Iris pigment epithelial cell (primary cell): ENCODE data around the gene MIER2.
"Not testable (repeated sequence)": the region's sequence is repeated elsewhere in the genome, so short reads cannot be mapped to it uniquely, and the experiment has no call there.

Experiments used
- DNase-seq: peaks from one replicate; pipeline ENCODE4 v3.0.0-alpha.2; 2011; ENCODE audit warnings: low read depth

Gene MIER2, protein sequence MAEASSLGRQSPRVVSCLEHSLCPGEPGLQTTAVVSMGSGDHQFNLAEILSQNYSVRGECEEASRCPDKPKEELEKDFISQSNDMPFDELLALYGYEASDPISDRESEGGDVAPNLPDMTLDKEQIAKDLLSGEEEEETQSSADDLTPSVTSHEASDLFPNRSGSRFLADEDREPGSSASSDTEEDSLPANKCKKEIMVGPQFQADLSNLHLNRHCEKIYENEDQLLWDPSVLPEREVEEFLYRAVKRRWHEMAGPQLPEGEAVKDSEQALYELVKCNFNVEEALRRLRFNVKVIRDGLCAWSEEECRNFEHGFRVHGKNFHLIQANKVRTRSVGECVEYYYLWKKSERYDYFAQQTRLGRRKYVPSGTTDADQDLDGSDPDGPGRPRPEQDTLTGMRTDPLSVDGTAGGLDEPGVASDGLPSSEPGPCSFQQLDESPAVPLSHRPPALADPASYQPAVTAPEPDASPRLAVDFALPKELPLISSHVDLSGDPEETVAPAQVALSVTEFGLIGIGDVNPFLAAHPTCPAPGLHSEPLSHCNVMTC

GRCh38 chr19:344625-345319, at the start of gene MIER2:
TSS of gene MIER2 (minus strand) at chr19:344796. CDS start at chr19:344782, 14 bp downstream.
- DNase-seq, result peak; percentile 73

DNA sequence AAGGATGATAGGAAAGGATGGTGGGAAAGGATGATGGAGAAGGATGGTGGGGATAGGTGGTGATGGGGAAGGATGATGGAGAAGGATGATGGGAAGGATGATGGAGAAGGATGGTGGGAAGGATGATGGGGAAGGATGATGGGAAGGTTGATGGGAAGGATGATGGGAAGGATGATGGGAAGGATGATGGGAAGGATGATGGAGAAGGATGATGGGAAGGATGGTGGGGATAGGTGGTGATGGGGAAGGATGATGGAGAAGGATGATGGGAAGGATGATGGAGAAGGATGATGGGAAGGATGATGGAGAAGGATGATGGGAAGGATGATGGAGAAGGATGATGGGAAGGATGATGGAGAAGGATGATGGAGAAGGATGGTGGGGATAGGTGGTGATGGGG, 49.0 kb upstream of the MIER2 start:
- DNase-seq, result not testable (repeated sequence)

DNA sequence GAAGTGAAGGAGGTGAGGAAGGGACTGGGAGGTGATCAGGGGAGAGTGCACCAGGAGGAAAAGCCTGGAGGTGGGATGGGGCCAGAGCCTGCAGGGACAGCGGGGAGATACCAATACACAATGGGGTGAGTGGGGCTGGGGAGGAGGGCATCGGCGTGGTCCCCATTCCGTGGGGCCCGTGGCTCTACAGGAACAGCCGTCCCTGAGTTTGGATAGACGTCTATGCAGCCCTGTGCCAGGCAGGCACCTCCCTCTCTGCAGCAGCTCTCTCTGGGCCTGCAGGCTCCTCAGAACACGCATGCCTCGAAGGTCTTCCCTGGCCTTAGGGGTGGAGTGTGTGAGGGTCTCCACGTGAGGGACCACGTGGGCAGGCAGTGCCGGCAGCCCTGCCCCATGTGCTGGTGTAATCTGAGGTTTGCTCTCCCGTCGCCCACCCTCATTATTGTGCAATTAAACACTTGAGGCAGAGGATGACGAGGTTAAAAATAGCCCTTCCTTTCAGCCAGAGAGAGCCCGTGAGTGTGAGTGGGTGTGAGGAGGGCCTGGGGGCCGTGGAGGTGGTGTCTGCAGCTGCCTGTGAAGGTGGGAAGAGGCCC, 47.9 kb upstream of the MIER2 start:
- no peak for DNase-seq

DNA sequence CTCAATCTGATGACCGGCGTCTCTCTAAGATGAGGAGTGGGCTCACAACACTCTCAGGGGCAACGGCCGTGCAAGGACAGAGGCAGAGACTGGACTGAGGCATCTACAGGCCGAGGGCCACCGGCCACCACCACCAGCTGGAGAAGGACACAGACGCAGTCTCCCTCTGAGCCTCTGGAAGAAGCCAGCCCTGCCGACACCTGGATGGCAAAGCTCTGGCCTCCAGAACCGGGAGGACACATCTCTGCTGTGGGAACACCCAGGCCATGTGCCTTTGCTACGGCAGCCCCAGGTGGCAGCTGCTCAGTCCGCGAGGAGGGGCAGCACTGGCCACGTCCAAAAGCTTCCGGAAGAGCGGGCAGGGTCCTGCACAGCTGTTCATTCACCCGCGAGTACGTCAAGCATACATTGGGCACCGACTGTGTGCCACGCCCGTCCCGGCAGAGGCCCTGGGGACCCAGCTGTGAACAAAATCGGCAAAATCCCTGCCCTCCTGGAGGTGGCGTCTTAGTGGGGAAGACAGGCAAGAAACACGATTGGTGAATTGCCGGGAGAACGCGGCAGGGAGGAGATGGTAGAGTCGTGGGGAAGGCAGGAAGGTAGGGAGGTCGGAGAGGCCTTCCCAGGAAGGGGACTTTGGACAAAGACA, 47.3 kb upstream of the MIER2 start:
- no peak for DNase-seq

GRCh38 chr19:391207-391557, 46.6 kb upstream of the MIER2 start:
- no peak for DNase-seq

DNA sequence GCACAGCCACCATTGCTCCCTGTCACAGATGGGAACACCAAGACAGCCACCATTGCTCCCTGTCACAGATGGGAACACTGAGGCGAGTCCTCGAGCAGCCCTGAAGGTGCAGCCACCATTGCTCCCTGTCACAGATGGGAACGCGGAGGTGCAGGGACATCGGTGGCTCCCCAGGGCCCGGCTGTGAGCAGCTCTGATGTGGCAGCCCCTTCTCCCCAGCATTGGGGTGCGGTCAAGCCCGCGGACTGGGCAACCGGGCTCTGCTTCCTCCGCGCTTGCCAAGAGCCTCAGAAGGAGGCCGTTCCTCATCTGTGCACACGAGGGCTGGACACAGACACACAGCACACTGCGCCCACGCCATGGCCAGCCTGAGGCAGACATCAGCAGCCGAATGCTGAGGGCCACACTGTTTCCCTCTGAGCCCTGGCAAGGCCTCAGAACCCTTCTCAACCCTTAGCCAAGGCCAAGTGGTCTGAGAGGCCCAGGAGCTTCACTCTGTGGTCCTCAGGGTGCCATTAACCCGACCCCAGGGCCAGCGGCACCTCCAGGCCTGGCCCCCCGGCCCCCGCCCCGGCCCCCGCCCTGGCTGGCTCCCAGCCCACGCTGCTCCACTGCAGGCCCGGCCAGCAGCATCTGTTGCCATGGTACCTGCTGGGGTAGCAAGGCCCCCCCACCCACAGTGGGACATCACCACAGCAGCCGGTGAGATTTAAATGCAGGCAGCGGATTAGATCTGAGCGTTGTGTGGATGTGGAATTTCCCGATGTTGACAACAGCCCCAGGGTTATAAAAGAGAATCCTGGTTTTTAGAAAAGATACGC, 46.0 kb upstream of the MIER2 start:
- DNase-seq, result no peak

DNA sequence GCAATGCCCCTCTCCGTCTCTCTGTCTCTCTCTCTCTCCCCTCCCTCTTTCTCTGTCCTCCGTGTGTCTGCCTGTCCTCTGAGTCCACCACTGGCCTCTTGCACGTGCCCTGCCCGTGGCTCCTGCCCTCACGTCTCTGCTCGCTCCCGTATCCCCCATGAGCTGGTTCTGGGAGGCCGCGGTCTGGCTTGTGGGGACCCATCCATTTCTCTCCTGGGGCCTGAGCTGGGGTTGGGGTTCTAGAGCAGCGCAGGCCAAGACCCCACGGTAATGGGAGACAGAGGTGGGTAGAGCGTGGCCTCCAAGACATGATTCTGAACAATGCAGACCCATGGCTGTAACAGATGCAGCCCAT, 45.3 kb upstream of the MIER2 start:
- DNase-seq, result no peak

GRCh38 chr19:389255-389934, 44.8 kb upstream of the MIER2 start:
- DNase-seq, result no peak

GRCh38 chr19:388691-389090, 44.1 kb upstream of the MIER2 start:
- no peak for DNase-seq

DNA sequence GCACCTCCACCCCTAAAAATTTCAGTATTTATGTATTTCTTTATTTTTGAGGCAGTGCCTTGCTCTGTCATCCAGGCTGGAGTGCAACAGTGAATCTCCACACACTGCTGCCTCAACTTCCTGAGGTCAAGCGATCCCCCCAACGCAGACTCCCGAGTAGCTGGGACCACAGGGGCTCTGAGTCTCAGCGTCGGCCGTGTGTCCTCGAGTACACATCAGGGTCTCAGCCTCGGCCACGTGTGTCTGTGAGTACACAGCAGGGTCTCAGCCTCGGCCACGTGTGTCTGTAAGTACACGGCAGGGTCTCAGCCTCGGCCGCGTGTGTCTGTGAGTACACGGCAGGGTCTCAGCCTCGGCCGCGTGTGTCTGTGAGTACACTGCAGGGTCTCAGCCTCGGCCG, 43.2 kb upstream of the MIER2 start:
- no peak for DNase-seq

GRCh38 chr19:386632-387301, 42.2 kb upstream of the MIER2 start:
- DNase-seq, result not testable (repeated sequence)

DNA sequence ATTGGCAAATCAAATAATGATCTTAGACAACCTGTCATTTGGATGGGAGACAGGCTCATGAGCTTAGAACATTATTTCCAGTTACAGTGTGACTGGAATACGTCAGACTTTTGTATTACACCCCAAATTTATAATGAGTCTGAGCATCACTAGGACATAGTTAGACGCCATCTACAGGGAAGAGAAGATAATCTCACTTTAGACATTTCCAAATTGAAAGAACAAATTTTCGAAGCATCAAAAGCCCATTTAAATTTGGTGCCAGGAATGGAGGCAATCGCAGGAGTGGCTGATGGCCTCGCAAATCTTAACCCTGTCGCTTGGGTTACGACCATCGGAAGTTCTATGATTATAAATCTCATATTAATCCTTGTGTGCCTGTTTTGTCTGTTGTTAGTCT, 41.6 kb upstream of the MIER2 start:
- not testable (repeated sequence) for DNase-seq

DNA sequence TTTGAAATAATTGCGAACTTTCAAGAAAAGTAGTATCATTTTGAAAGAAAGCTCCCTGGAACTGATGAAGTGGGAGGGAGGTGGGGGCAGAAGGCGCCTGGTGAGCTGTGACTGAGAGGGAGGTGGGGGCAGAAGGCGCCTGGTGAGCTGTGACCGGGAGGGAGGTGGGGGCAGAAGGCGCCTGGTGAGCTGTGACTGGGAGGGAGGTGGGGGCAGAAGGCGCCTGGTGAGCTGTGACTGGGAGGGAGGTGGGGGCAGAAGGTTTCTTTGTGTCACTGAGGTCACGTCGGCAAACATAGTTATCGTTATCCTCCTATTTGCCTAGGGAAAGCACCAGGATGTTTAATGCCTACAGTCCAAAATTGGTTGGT, 40.2 kb upstream of the MIER2 start:
- DNase-seq, result no peak

- DNase-seq, result no peak
These were observed 39.6 kb upstream of the MIER2 start for GRCh38 chr19:383922-384798.

GRCh38 chr19:383040-383439, 38.4 kb upstream of the MIER2 start:
- no peak for DNase-seq

DNA sequence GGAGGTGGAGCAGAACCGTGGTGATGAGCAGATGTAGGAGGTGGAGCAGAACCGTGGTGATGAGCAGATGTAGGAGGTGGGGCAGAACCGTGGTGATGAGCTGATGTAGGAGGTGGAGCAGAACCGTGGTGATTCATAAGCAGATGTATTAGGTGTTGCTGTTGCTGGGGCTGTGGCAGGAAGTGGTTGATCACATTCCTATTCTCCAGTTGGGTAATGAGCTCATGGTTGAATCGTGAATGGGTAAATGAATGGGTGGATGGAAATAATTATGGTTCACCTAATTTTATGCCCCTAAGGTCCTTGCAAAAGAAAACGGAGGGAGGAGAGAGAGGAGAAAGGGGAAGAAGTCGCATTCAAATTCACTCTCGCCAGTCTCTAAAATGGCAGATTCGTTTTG, 38.0 kb upstream of the MIER2 start:
- DNase-seq, result peak; percentile 84

DNA sequence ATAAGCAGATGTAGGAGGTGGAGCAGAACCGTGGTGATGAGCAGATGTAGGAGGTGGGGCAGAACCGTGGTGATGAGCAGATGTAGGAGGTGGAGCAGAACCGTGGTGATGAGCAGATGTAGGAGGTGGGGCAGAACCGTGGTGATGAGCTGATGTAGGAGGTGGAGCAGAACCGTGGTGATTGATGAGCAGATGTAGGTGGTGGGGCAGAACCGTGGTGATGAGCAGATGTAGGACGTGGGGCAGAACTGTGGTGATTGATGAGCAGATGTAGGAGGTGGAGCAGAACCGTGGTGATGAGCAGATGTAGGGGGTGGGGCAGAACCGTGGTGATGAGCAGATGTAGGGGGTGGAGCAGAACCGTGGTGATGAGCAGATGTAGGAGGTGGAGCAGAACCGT, 37.3 kb upstream of the MIER2 start:
- DNase-seq, result not testable (repeated sequence)

GRCh38 chr19:380618-381219, 36.1 kb upstream of the MIER2 start:
- not testable (repeated sequence) for DNase-seq

DNA sequence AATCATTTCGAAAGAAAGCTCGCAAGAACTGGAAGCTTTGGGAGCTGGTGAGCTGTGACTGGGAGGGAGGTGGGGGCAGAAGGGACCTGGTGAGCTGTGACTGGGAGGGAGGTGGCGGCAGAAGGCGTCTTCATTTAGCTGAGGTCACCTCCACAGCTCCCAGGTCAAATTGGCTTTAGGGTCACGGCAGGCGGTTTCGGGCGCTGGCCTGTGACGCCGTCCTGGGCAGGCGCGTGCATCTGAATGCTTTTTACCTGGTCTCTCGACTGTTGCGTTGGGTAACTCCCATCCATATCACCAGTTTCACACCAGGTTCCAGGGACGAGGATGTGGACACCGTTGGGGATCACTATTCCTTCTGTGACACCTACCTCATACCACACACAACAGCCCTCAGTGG, 35.2 kb upstream of the MIER2 start:
- no peak for DNase-seq
